Skeletal muscle tissue (tissue), 4 donors: Measurements from ENCODE around the gene CRISPLD2. TPM values are rescaled to one million over a fixed set of nuclear protein-coding genes. Genes with fewer than 3 reads are reported as not detected.

Experiments
- H3K27ac ChIP-seq: one replicate; pipeline ENCODE4 v1.7.0; 2013; ENCODE audit warnings: mild to moderate bottlenecking, low read depth, low read length, inconsistent platforms
- H3K27me3 ChIP-seq, 3 donors: one replicate each; pipeline ENCODE4 v1.7.0; 2013; ENCODE audit warnings: low read length in 3 of 3; ENCODE audit not compliant: control insufficient read depth in 3 of 3, insufficient read depth in 3 of 3
- H3K36me3 ChIP-seq, 3 donors: one replicate each; pipeline ENCODE4 v1.7.0; 2013; ENCODE audit warnings: low read length in 3 of 3; ENCODE audit not compliant: control insufficient read depth in 3 of 3, insufficient read depth in 3 of 3
- H3K4me1 ChIP-seq, 3 donors: one replicate each; pipeline ENCODE4 v1.7.0; 2013; ENCODE audit warnings: low read length in 3 of 3, mild to moderate bottlenecking in 3 of 3; ENCODE audit not compliant: control insufficient read depth in 3 of 3, insufficient read depth in 3 of 3
- H3K4me3 ChIP-seq, 3 donors: one replicate each; pipeline ENCODE4 v1.7.0; 2013; ENCODE audit warnings: low read length in 3 of 3
- H3K9ac ChIP-seq, 3 donors: one replicate each; pipeline ENCODE4 v1.7.0; 2013; ENCODE audit warnings: low read length in 3 of 3, mild to moderate bottlenecking in 3 of 3, moderate library complexity in 2 of 3, low read depth in 1 of 3
- H3K9me3 ChIP-seq, 3 donors: one replicate each; pipeline ENCODE4 v1.7.0; 2013; ENCODE audit warnings: low read length in 3 of 3; ENCODE audit not compliant: control insufficient read depth in 3 of 3
- total RNA-seq: library from RNA; depleted of rRNA; stranded (reverse); fragments of >200 nt; gene quantifications from one replicate; pipeline ENCODE4 v1.2.3, GENCODE V29; 2014
- donor health status: Osteomylitis.

The CRISPLD2 gene
- total RNA-seq, 1 donor from 2014 or later: 7.3 TPM

- Histone ChIP-seq H3K4me3 (no peak overlapping the region), H3K27ac (no peak overlapping the region), H3K9ac (no peak overlapping the region), H3K27me3 (peaks cover 0 to under 1% (median 0%) of the 10 kb centered on the region in 3 donors), H3K9me3 (no peaks in the 10 kb centered on the region), H3K4me1 (peaks cover 0 to 4% (median 3%) of the 10 kb centered on the region in 3 donors), H3K36me3 (peaks cover 0 to 8% (median 5%) of the 10 kb centered on the region in 3 donors)
Observed at GRCh38 chr16:84893467-84893848, 73.7 kb downstream of the CRISPLD2 start.

DNA sequence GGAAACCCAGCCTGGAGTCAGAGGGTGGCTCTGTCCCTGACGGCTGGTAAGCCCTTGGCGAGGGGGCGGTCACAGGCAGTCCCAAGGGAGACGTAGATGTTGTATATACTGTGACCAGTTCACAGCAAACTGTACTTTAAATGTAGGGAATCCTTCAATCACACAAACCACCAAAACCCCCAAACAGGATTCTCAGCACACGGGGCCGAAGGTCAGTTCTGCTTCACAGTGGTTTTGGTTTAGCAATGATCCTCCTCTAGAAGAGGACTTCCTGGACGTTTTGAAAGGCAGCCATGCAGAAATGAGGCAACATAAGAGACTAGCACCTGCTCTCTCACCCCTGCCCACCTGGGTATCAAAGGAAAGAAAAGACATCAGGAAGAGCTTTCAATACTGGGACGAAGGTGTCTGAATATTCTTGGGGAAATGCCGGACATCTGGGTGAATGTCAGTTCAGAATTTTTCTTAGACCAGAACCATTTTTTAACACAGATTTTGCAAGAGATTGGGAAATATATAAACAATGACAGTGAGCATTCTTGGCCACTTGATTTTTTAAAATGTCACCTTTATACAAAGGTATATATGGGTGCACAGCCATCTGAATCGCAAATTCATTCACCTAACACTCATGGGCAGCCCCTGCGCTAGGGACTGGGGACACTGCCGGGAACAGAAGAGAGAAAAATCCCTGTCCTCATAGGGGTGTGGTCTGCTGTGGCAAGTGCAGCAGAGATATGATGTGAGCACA is 74.2 kb downstream of the CRISPLD2 start:
- Histone ChIP-seq H3K27ac (no peak overlapping the region), H3K27me3 (no peaks in the 10 kb centered on the region)

DNA sequence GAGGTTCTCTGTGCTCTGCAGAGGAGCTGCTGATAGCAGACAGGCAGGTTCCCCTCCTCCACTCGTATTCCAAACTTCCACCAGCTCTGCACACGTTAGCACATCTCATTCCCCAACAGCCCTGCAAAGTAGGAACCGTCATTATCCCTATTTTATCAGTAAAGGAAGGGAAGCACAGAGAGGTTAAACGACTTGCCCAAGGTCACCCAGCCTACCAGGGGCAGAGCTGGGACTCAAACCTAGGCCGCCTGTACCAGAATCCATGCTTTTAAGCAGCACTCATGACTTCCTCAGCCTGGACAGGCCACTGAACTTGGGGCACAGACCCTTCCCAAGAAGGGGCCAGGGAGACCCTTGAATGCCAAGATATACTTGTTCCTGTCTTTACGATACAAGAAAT is 75.2 kb downstream of the CRISPLD2 start:
- peaks cover 0 to 4% (median 3%) of the 10 kb centered on the region in 3 donors for H3K4me1 ChIP-seq
- no peak overlapping the region for H3K4me3 ChIP-seq
- H3K36me3 ChIP-seq: peaks cover 0 to 7% (median 4%) of the 10 kb centered on the region in 3 donors
- H3K9ac ChIP-seq: no peak overlapping the region
- H3K27me3 ChIP-seq: no peaks in the 10 kb centered on the region
- no peak overlapping the region for H3K27ac ChIP-seq
- H3K9me3 ChIP-seq: no peaks in the 10 kb centered on the region

More for the DNA sequence above, 74.2 kb downstream of the CRISPLD2 start:
- H3K9me3 ChIP-seq: no peaks in the 10 kb centered on the region
- H3K9ac ChIP-seq: no peak overlapping the region
- peaks cover 0 to 4% (median 3%) of the 10 kb centered on the region in 3 donors for H3K4me1 ChIP-seq
- H3K4me3 ChIP-seq: no peak overlapping the region
- peaks cover 0 to 7% (median 4%) of the 10 kb centered on the region in 3 donors for H3K36me3 ChIP-seq

GRCh38 chr16:84896847-84897246 is 77.1 kb downstream of the CRISPLD2 start:
- no peaks in the 10 kb centered on the region for H3K9me3 ChIP-seq
- no peak overlapping the region for H3K4me3 ChIP-seq
- no peak overlapping the region for H3K27ac ChIP-seq
- H3K4me1 ChIP-seq: peaks cover 0 to 3% (median 0%) of the 10 kb centered on the region in 3 donors
- no peaks in the 10 kb centered on the region for H3K27me3 ChIP-seq
- peaks cover 0 to 8% (median 5%) of the 10 kb centered on the region in 3 donors for H3K36me3 ChIP-seq
- H3K9ac ChIP-seq: no peak overlapping the region

- Histone ChIP-seq H3K27ac (no peak overlapping the region), H3K27me3 (no peaks in the 10 kb centered on the region), H3K36me3 (peaks cover 0 to 5% (median 4%) of the 10 kb centered on the region in 3 donors), H3K9ac (no peak overlapping the region), H3K4me3 (no peak overlapping the region), H3K9me3 (no peaks in the 10 kb centered on the region), H3K4me1 (no peaks in the 10 kb centered on the region)
Observed at GRCh38 chr16:84897911-84898377, 78.2 kb downstream of the CRISPLD2 start.

DNA sequence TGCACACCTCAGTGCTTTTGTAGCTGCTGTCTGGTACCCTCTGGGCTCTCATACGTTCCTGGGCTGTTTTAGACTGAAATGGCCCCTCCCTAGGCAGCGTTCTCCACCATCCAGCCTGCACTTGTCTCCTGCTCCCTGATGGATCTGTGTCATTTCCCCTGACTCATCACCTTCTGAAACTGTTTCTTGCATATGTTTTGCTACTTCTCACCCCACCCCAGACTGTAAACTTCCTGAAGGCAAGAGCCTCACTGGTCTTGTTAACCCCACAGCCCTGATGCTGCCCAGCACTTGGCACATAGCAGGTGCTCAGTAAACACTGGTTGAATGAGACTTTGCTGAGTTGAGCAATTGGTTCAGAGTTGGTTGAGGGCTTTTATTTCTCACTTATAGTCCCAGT is 78.7 kb downstream of the CRISPLD2 start:
- Histone ChIP-seq H3K9me3 (no peaks in the 10 kb centered on the region), H3K9ac (no peak overlapping the region), H3K4me3 (no peak overlapping the region), H3K27me3 (no peaks in the 10 kb centered on the region), H3K4me1 (no peaks in the 10 kb centered on the region), H3K27ac (no peak overlapping the region), H3K36me3 (peaks cover 0 to 4% (median 3%) of the 10 kb centered on the region in 3 donors)

DNA sequence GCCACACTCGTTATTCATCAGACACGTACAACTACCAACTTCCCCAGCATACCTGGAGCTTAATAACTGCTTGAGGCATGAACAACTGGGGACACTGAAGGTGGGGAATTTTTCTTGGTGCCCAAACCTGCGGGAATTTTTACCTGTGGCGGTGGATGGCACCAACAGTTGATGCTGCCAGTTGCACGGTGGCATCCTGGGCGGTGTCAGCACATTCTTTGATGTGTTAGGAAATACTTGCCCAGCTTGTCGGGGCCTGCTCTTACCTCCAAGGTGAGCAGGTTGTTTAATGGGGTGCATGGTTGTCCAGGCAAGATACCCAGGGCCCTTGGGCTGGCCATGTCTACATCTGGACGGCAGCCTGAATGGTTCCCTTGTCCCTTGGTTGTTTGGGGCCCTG is 79.6 kb downstream of the CRISPLD2 start:
- no peaks in the 10 kb centered on the region for H3K9me3 ChIP-seq
- no peak overlapping the region for H3K9ac ChIP-seq
- H3K27me3 ChIP-seq: no peaks in the 10 kb centered on the region
- peaks cover 0 to 7% (median 3%) of the 10 kb centered on the region in 3 donors for H3K36me3 ChIP-seq
- H3K4me1 ChIP-seq: no peaks in the 10 kb centered on the region
- no peak overlapping the region for H3K27ac ChIP-seq
- H3K4me3 ChIP-seq: no peak overlapping the region

- Histone ChIP-seq H3K9ac (no peak overlapping the region), H3K4me3 (no peak overlapping the region), H3K36me3 (peaks cover 0 to 3% (median 0%) of the 10 kb centered on the region in 3 donors), H3K9me3 (no peaks in the 10 kb centered on the region), H3K27me3 (no peaks in the 10 kb centered on the region), H3K4me1 (peaks cover 0 to 3% (median 0%) of the 10 kb centered on the region in 3 donors), H3K27ac (no peak overlapping the region)
Observed at GRCh38 chr16:84905965-84906460, 86.2 kb downstream of the CRISPLD2 start.

- Histone ChIP-seq H3K36me3 (peaks cover 0 to 3% (median 0%) of the 10 kb centered on the region in 3 donors), H3K9me3 (no peaks in the 10 kb centered on the region)
Observed at GRCh38 chr16:84907051-84907450, 87.3 kb downstream of the CRISPLD2 start.

DNA sequence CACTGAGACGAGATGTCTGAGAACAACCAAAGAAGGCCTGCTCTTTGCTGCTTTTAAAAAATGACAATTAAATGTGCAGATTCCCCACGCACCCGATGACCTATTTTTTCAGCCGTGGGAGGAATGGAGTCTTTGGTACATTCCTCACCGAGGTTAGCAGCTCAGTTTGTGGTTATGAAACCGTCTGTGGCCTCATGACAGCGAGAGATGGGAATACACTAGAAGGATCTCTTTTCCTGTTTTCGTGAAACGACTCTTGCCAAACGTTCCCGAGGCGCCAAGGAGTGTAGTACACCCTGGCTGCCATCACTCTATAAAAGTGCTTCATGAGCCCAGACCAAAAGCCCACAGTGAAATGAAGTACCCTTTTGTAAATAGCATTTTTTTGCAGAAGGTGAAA is 87.8 kb downstream of the CRISPLD2 start:
- Histone ChIP-seq H3K27me3 (peaks cover 0 to 3% (median 0%) of the 10 kb centered on the region in 3 donors), H3K27ac (peak overlapping the region; percentile 23)

More at GRCh38 chr16:84907051-84907450, 87.3 kb downstream of the CRISPLD2 start:
- H3K4me1 ChIP-seq: peaks cover 0 to 3% (median 0%) of the 10 kb centered on the region in 3 donors
- peak overlapping the region; percentile 23 for H3K27ac ChIP-seq
- H3K27me3 ChIP-seq: peaks cover 0 to 3% (median 0%) of the 10 kb centered on the region in 3 donors
- no peak overlapping the region for H3K4me3 ChIP-seq
- H3K9ac ChIP-seq: no peak overlapping the region

More for the DNA sequence above, 87.8 kb downstream of the CRISPLD2 start:
- no peak overlapping the region for H3K4me3 ChIP-seq
- H3K9ac ChIP-seq: no peak overlapping the region
- H3K9me3 ChIP-seq: no peaks in the 10 kb centered on the region
- H3K4me1 ChIP-seq: peaks cover 0 to 3% (median 0%) of the 10 kb centered on the region in 3 donors
- H3K36me3 ChIP-seq: peaks cover 0 to 3% (median 0%) of the 10 kb centered on the region in 3 donors
